ENCODE data around the gene RPL38.

Gene RPL38

GRCh38 chr17:74210191-74211140 lies 7.0 kb downstream of the RPL38 start:
- H3K27me3 ChIP-seq (ENCODE audit: control insufficient read depth, low read length) = no peaks in the 10 kb centered on the region
- no peaks in the 10 kb centered on the region for H3K9me2 ChIP-seq (replicated peaks; ENCODE audit: control insufficient read depth, low read length)
- peak overlapping the region; percentile 94 for H3K4me2 ChIP-seq (ENCODE audit: low read length)
- no peaks in the 10 kb centered on the region for H3K9me3 ChIP-seq (ENCODE audit: control insufficient read depth, insufficient read depth, low read length)
- TF ChIP-seq CTCF (IDR thresholded peaks at IDR 0.05; ENCODE audit: low read depth, low read length, poor library complexity, severe bottlenecking) = peak; percentile 99
- TF ChIP-seq EZH2phosphoT487 (IDR thresholded peaks at IDR 0.05; ENCODE audit: borderline replicate concordance, low read length) = no peak
- peaks cover 38% of the 10 kb centered on the region for H3K79me2 ChIP-seq (ENCODE audit: control insufficient read depth, low read length)
- H3F3A ChIP-seq (ENCODE audit: control insufficient read depth, insufficient read depth) = peaks cover 67% of the 10 kb centered on the region
- peaks cover 84% of the 10 kb centered on the region for H3K4me1 ChIP-seq (ENCODE audit: control insufficient read depth, low read length)
- H3K27ac ChIP-seq (ENCODE audit: low read depth, low read length) = peak overlapping the region; percentile 2; the same call in 1 of the 2 replicates
- H3K36me3 ChIP-seq (ENCODE audit: control insufficient read depth, low read length) = peaks cover 58% of the 10 kb centered on the region
- H3K4me3 ChIP-seq (ENCODE audit: low read length) = peak overlapping the region; percentile 2; the same call in 1 of the 2 replicates
- peaks cover 19% of the 10 kb centered on the region; the same call in 1 of the 2 replicates for H4K20me1 ChIP-seq (ENCODE audit: control insufficient read depth, insufficient read depth, low read depth, low read length)

GRCh38 chr17:74211141-74211911 lies 7.8 kb downstream of the RPL38 start:
- H3K4me3 ChIP-seq (ENCODE audit: low read length) = peak overlapping the region; percentile 74
- H3K4me1 ChIP-seq (ENCODE audit: control insufficient read depth, low read length) = peaks cover 84% of the 10 kb centered on the region
- no peaks in the 10 kb centered on the region for H3K27me3 ChIP-seq (ENCODE audit: control insufficient read depth, low read length)
- peaks cover 11% of the 10 kb centered on the region for H4K20me1 ChIP-seq (ENCODE audit: control insufficient read depth, insufficient read depth, low read depth, low read length)
- H3K27ac ChIP-seq (ENCODE audit: low read depth, low read length) = peak overlapping the region; percentile 86; the same call in 1 of the 2 replicates
- peaks cover 51% of the 10 kb centered on the region for H3K36me3 ChIP-seq (ENCODE audit: control insufficient read depth, low read length)
- peaks cover 59% of the 10 kb centered on the region for H3F3A ChIP-seq (ENCODE audit: control insufficient read depth, insufficient read depth)
- no peaks in the 10 kb centered on the region for H3K9me3 ChIP-seq (ENCODE audit: control insufficient read depth, insufficient read depth, low read length)
- H3K4me2 ChIP-seq (ENCODE audit: low read length) = peak overlapping the region; percentile 94
- peaks cover 31% of the 10 kb centered on the region for H3K79me2 ChIP-seq (ENCODE audit: control insufficient read depth, low read length)
- H3K9me2 ChIP-seq (replicated peaks; ENCODE audit: control insufficient read depth, low read length) = no peaks in the 10 kb centered on the region
- TF ChIP-seq CTCF (IDR thresholded peaks at IDR 0.05; ENCODE audit: low read depth, low read length, poor library complexity, severe bottlenecking) (no peak), EZH2phosphoT487 (IDR thresholded peaks at IDR 0.05; ENCODE audit: borderline replicate concordance, low read length) (no peak)

GRCh38 chr17:74211912-74212208 lies 8.4 kb downstream of the RPL38 start:
- Histone ChIP-seq H3K27ac (ENCODE audit: low read depth, low read length) (peak overlapping the region; percentile 86), H3K36me3 (ENCODE audit: control insufficient read depth, low read length) (peaks cover 46% of the 10 kb centered on the region), H3K9me3 (ENCODE audit: control insufficient read depth, insufficient read depth, low read length) (no peaks in the 10 kb centered on the region), H3F3A (ENCODE audit: control insufficient read depth, insufficient read depth) (peaks cover 56% of the 10 kb centered on the region), H3K9me2 (replicated peaks; ENCODE audit: control insufficient read depth, low read length) (no peaks in the 10 kb centered on the region), H3K4me3 (ENCODE audit: low read length) (peak overlapping the region; percentile 74), H3K4me2 (ENCODE audit: low read length) (peak overlapping the region; percentile 94), H4K20me1 (ENCODE audit: control insufficient read depth, insufficient read depth, low read depth, low read length) (peaks cover 11% of the 10 kb centered on the region), H3K79me2 (ENCODE audit: control insufficient read depth, low read length) (peaks cover 26% of the 10 kb centered on the region), H3K27me3 (ENCODE audit: control insufficient read depth, low read length) (no peaks in the 10 kb centered on the region), H3K4me1 (ENCODE audit: control insufficient read depth, low read length) (peaks cover 86% of the 10 kb centered on the region)
- TF ChIP-seq CTCF (IDR thresholded peaks at IDR 0.05; ENCODE audit: low read depth, low read length, poor library complexity, severe bottlenecking) = no peak

All from DOHH2 (cell line).